HepG2 (cell line): ENCODE measurements around the gene SNAP23.

Experiments
- DMAP1 ChIP-seq: IDR thresholded peaks from 2 replicates; pipeline ENCODE4 v1.6.1; 2016
- FOXP1 ChIP-seq, 2 experiments: fragments of 450-650 bp in 1 of 2; IDR thresholded peaks; 2 replicates each; pipeline ENCODE4 v1.6.1; 2017 to 2018; ENCODE audit warnings: antibody characterized with exemption in 1 of 2
- JUND ChIP-seq: sonication (generic); formaldehyde crosslinking; IDR thresholded peaks from 2 replicates; pipeline ENCODE4 v1.8.0; 2022; ENCODE audit warnings: mild to moderate bottlenecking, missing genetic modification reagents
- SMARCC2 ChIP-seq: fragments of 450-650 bp; IDR thresholded peaks from 2 replicates; pipeline ENCODE4 v1.6.1; 2017; ENCODE audit warnings: antibody characterized with exemption, mild to moderate bottlenecking
- ZNF10 ChIP-seq: sonication (generic); formaldehyde crosslinking; IDR thresholded peaks from 2 replicates; pipeline ENCODE4 v1.4.0; 2020; ENCODE audit warnings: mild to moderate bottlenecking, low read depth, missing genetic modification reagents, borderline replicate concordance
- ZNF235 ChIP-seq: sonication (generic); formaldehyde crosslinking; IDR thresholded peaks from 2 replicates; pipeline ENCODE4 v1.8.1; 2023; ENCODE audit warnings: mild to moderate bottlenecking, missing genetic modification reagents, borderline replicate concordance
- ZNF775 ChIP-seq: sonication (generic); formaldehyde crosslinking; IDR thresholded peaks from 2 replicates; pipeline ENCODE4 v1.4.0; 2020; ENCODE audit warnings: missing genetic modification reagents, mild to moderate bottlenecking, moderate library complexity, borderline replicate concordance
- TF ChIP-seq, protein P1 (sequence below), 2 experiments: IDR thresholded peaks; 2 replicates each; pipeline ENCODE4 v1.6.1; 2011 to 2012; ENCODE audit warnings: low read length in 2 of 2, borderline replicate concordance in 1 of 2, low read depth in 1 of 2, mild to moderate bottlenecking in 1 of 2, moderate library complexity in 1 of 2
- TF ChIP-seq, protein P2 (sequence below): sonication (generic); formaldehyde crosslinking; IDR thresholded peaks from 2 replicates; pipeline ENCODE4 v1.9.0; 2021; ENCODE audit warnings: missing genetic modification reagents, borderline replicate concordance

DNA sequence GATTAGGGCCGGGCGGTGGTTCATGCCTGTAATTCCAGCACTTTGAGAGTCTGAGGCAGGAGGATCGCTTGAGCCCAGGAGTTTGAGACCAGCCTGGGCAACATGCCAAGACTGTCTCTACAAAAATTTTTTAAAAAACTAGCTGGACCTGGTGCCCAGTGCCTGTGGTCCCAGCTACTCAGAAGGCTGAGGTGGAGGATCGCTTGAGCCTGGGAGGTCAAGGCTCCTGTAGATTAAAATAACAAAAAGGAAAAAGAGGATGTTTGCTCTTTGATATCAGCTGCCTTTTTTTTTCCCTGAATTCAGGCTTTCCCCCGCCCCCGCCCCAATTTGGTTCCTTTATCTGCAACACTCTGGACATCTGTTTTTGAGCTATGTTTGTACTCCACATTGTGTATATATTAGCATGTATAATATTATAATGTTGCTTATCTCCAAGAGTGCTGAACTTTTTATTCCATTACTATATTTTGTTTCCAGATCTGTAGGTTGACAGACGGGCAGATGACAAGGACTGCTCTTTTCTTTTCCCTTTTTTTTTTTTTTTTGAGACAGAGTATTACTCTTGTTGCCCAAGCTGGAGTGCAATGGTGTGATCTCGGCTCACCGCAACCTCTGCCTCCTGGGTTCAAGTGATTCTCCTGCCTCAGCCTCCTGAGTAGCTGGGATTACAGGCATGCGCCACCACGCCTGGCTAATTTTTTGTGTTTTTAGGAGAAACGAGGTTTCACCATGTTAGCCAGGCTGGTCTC lies 4.6 kb downstream of the SNAP23 start:
- no peak for TF ChIP-seq ZNF775
- TF ChIP-seq DMAP1 (CRISPR knock-in tag): no peak
- TF ChIP-seq SMARCC2: no peak
- no peak for TF ChIP-seq ZNF10 (CRISPR knock-in tag)
- no peak for TF ChIP-seq FOXP1 (IDR thresholded peaks at IDR 0.05)
- no peak for TF ChIP-seq FOXP1 (CRISPR knock-in tag; IDR thresholded peaks at IDR 0.05)
- no peak for TF ChIP-seq ZNF235
- TF ChIP-seq, protein P1, sequence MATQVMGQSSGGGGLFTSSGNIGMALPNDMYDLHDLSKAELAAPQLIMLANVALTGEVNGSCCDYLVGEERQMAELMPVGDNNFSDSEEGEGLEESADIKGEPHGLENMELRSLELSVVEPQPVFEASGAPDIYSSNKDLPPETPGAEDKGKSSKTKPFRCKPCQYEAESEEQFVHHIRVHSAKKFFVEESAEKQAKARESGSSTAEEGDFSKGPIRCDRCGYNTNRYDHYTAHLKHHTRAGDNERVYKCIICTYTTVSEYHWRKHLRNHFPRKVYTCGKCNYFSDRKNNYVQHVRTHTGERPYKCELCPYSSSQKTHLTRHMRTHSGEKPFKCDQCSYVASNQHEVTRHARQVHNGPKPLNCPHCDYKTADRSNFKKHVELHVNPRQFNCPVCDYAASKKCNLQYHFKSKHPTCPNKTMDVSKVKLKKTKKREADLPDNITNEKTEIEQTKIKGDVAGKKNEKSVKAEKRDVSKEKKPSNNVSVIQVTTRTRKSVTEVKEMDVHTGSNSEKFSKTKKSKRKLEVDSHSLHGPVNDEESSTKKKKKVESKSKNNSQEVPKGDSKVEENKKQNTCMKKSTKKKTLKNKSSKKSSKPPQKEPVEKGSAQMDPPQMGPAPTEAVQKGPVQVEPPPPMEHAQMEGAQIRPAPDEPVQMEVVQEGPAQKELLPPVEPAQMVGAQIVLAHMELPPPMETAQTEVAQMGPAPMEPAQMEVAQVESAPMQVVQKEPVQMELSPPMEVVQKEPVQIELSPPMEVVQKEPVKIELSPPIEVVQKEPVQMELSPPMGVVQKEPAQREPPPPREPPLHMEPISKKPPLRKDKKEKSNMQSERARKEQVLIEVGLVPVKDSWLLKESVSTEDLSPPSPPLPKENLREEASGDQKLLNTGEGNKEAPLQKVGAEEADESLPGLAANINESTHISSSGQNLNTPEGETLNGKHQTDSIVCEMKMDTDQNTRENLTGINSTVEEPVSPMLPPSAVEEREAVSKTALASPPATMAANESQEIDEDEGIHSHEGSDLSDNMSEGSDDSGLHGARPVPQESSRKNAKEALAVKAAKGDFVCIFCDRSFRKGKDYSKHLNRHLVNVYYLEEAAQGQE (IDR thresholded peaks at IDR 0.05; ENCODE audit: borderline replicate concordance in 1 of 2, low read depth in 1 of 2, low read length in 2 of 2): no peak
- no peak for TF ChIP-seq JUND (CRISPR knock-in tag)
- TF ChIP-seq, protein P2, sequence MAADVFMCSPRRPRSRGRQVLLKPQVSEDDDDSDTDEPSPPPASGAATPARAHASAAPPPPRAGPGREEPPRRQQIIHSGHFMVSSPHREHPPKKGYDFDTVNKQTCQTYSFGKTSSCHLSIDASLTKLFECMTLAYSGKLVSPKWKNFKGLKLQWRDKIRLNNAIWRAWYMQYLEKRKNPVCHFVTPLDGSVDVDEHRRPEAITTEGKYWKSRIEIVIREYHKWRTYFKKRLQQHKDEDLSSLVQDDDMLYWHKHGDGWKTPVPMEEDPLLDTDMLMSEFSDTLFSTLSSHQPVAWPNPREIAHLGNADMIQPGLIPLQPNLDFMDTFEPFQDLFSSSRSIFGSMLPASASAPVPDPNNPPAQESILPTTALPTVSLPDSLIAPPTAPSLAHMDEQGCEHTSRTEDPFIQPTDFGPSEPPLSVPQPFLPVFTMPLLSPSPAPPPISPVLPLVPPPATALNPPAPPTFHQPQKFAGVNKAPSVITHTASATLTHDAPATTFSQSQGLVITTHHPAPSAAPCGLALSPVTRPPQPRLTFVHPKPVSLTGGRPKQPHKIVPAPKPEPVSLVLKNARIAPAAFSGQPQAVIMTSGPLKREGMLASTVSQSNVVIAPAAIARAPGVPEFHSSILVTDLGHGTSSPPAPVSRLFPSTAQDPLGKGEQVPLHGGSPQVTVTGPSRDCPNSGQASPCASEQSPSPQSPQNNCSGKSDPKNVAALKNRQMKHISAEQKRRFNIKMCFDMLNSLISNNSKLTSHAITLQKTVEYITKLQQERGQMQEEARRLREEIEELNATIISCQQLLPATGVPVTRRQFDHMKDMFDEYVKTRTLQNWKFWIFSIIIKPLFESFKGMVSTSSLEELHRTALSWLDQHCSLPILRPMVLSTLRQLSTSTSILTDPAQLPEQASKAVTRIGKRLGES (CRISPR knock-in tag): no peak
